ENCODE data around the gene ZNF445.
"Not testable (repeated sequence)": the region's sequence is repeated elsewhere in the genome, so short reads cannot be mapped to it uniquely, and the experiment has no call there.

Gene ZNF445

DNA sequence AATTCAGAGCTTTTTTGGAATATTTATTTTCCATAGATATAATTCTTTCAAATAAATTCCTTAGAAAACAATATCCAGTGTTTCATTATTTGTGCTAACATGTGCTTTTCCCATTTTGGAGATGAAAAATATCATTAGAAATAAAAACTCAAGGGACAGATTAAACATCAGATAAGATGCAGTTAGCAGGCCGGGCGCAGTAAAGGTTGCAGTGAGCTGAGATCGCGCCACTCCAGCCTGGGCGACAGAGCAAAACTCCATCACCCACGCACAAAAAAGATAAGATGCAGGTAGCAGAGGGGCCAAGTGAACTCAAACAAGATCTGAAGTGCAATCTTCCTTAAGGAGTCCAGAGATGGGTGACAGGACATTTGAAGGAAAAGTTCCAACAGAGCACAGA is 48.0 kb downstream of the ZNF445 start:
- no peak for DNase-seq

DNA sequence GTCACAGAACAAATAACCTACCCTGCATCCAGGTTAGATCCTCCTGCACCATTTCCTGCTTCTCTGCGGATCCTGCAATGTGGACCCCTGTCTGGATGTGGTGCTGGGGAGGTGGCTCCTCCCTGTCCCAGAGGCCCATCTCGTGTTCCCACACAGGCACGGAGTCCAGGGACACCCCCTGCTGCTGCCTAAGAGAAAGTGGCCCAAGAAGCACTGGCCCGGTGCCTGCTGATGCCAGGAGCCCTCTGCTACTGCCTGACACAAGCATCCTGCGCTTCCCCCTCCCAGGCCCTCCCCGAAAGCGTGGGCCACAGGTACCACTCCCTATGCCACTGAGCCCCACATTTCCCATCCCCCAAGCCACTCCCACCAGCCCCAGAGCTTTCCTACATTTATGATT is 48.6 kb downstream of the ZNF445 start:
- no peak for DNase-seq

DNA sequence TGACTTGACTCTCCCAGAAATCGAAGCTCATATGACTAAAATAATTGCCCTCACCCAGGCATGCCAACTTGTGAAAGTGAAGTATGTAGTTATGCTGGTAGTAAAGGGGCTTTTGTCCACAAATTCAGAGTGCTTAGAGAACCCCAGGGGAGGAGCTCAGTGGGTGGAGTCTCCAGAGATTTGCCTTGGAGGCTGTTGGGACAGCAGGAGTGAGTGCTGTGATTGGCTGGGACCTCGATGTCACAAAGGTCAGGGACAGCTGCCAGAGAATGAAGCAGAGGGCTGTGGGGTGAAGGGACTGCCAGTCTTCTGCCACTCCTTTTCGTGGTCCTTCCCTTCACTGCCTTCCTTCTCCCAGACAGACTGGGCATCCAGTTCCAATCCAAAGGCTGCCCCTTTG is 49.8 kb downstream of the ZNF445 start:
- DNase-seq, result no peak

DNA sequence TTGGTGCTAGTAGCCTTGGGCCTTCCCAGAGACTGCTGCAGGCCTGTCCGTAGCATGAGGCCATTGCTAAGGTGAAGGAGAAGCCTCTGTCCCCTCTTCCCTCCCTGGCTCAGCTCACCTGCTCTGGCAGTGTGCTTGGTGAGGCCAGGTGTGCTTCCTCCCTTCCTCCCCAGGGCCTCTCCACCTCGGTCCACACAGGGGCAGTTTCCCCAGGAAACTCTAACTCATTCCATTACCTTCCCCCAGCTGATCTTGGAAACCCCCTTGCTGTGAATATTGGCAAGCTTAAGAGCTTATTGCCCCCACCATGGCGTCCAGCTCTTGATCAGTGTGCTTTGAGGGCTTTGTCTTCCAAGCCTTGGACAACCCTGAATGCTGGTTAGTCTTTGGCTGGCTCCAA is 52.7 kb downstream of the ZNF445 start:
- DNase-seq, result no peak

DNA sequence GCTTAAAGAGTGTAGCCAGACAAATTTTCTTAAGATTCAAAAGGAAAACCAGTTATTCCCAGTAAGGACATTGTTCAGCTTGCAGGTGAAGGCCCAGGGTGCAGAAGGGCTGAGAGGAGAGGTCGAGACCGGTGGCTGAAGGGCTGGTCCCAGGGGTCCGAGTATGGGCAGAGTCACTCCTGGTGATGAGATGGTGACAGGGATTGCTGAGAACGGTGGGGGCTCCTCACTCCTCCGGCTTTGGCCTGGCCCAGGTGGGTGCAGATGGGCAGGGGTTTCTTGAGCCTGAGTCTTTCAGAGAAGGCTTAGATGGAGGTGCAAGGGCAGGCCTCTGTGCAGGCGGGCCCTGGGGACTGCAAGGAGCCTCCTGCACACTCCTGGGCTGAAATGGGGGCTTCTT is 56.2 kb downstream of the ZNF445 start:
- DNase-seq, result no peak

DNA sequence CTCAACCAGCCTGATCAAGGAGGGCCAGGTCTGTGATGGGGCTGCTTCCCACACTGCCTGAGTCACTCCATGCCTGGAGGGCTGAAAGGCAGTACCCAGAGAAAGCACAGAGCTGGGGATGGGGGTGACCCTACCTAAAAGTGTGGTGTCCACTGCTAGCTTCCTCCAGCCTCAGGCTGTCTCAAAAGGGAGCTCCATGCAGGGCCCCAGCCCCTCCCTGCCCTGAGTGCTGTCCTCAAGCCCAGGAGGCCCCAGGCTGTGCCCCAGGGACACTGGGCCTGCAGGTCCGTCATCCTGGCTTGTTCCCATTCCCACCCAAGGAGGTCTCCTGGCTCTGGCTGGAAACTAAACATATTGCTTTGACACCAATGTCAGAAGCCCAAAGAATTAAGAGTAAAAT is 56.8 kb downstream of the ZNF445 start:
- no peak for DNase-seq

DNA sequence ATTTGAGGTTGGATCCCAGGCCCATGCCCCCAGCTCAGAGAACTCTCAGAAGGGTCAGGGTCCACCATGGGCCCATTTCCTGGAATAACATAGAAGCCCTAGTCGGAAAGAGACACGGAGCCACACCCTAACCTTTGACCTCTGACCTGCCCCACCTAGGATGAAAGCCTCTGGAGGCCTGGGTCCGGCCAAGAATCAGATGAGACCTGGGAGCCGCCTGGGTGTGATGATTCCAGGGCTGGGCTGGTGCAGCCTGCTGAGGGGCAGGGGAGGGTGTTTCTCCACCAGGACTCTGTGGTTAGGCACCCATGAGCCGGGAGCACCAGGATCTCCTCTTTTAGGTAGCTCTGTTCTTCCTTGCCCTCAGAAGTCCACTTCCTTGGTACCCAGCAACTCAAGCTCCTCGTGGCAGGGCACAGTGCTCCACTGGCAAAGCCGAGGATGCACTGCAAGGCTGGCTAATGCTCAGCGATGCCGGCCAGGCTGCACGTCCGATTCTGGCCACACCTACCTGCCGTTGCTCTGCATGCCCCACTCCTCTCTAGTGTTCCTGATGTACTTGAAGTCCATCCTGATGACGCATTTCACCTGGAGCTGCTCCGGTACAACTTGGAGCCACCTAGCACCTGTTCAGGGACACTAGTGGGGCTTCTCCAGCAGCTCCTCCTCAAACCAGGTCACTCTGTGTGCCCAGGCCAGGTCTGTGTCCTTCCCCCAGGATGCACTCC is 57.4 kb downstream of the ZNF445 start:
- no peak for DNase-seq

DNA sequence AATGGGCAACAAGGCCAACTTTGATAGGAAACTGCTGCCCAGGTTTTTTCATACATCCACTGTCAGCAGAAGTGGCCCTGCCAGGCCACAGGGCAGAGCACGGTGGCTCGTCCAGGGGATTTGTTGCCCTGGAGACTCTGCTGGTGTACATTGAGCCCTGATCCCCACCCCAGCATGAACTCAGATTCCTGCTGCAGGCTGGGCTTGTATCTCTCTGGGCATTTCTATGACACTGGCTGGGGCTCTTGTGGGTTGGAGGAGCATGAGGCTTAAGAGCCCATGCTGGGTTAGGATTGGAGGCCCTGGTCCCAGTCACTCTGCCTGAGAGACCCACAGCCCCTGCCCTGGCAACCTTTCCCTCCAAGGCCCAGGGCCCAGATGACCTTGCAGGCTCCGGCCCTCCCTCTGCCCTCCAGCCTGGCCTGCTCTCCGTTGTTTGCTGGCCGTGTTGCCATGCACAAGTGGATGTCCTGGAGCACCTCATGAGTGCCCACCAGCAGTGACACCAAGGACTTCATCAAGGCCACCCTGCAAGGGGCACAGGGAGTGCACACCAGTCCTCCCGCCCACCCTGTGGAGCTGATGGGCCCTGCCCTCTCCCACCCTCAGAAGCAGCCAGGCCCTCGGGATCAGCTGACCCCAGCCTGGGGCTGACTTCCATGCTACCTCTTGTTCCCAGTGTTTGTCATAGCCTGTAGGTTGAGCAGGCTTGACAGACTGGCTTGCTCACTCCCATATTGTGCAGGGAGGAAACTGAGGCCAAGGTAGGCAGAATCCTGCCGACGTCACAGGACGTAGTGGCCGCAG is 58.2 kb downstream of the ZNF445 start:
- DNase-seq, result no peak

DNA sequence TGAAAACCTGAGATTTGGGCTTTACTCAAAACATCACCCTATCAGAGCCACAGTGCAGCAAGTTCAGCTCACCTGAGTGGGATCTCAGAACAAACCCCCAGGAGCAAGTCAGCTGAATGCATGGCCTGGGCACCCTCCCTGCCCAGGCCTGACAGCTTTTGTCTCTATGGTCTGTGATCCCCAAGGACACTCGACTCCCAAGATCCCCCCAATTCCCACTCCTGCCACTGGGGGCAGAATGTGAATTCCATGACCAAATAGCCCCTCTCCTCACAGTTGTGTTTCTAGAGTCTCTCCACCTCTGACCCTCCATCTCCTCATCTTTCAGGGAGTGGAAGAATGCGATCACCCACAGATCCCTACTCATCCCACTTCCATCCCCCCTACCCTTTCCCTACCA is 58.9 kb downstream of the ZNF445 start:
- peak; percentile 13 for DNase-seq

DNA sequence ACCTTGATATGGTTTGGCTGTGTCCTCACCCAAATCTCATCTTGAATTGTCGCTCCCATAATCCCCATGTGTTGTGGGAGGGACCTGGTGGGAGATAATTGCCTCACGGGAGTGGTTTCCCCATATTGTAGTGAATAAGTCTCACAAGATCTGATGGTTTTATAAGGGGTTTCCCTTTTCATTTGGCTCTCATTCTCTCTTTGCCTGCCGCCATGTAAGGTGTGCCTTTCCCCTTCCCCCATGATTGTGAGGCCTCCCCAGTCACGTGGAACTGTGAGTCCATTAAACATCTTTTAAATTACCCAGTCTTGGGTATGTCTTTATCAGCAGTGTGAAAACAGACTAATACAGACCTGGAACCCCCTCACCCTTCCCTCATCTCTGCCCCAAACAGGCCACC is 59.4 kb downstream of the ZNF445 start:
- not testable (repeated sequence) for DNase-seq

DNA sequence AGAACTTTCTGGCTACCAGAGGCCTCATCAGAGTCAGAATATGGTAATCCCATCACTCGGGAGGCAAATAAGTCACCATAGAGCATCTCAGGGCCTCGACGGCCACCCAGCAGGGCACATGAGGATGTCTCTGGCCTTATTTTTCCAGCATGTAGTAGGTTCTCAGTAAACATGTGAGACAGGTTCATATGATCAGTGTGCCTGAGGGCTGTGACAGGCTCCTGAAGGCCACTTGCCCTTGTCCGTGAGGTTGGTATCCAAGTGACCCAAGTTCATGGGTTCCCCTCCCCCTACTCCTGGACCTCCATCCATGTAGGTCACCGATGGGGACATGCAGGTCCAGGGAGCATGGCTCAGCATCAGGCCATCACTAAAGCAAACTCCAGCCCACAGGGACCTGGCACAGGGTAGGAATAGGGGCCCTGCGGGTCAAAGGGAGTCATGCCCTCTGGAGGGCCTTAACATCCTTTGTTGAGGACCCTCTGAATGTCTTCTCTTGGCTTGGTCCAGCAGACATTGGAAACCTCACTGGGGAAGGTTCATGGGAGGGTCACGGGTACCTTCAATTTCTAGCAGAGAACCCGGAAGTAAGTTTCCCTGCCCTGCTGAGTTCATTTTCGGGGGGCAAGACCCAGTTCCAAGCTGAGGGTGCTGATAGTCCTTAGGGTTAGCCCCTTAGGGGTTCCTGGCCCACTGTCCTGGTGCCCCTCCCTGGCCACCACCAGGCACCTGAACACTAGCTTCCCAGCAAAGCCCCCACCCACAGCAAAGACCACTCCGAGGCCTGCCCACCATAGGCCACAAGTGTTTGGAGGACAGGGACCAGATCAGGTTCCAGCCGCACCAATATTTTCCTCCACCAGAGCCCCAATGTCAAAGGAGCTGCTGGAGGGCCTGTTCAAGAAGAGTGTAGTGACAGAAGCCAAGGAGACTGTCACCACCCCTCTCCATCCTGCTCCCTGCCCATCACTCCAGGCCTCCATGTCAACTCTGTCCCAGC is 61.1 kb downstream of the ZNF445 start:
- no peak for DNase-seq

DNA sequence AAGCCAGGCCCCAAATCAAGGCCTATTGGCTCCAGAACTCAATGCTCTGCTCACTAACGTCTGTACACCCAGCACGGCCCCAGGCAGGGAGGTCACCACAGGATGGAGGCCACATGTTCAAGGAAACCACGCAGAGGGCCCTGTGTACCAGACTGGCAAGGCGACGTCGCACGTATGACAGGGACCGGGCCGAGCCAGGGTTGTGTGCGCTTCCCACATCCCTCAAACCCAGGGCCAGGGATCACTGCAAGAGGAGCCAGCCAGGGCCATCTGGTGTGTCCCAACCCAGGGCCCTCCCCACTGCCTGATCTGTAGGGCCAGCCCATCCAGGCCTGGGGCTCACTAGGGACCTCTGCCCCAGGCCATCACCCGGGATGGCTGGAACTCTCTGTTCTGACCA is 62.0 kb downstream of the ZNF445 start:
- DNase-seq, result no peak

DNA sequence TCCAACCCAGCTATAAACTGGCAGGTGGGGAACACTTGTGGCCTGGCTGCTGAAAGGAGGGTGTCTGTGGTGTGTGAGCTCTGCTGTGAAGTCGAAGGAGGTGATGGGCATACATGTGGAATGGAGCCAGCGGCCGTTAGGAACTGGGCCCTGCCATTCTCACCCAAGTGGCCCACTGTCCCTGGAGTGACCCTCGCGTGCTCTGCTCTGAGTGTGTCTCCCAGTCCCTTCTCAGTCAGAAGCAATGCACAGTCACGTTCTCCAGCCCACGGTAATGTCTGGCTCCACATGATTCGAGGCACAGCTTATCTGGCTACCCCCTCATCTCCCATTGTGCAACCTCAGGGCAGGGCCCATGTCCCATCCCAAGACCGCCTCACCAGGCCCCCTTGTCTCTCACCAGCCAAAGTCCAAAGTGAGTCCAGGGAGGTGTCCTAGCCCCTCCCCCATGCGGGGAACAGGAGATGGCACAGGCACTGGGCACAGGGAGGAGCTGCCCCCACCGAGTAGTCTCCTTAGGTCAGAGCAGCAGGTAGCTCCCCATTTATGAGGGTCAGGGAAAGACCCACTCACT is 62.9 kb downstream of the ZNF445 start:
- DNase-seq, result no peak

DNA sequence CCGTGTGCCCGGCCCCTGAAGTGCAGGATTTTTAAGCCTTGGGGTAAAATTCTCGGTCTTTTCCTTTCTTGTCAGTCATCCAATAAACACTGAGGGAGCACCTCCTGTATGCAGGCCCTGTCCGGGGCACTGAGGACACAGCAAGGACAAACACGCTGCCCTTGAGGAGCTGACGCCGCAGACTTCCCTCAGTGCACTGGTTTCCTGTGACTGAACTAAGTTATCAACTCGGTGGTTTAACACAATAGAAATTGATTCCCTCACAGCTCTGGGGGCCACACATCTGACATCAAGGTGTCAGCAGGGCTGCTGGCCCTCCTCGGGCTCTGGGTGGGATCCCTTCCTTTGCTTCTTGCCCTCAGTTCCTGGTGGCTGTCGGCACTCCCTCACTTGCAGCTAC is 65.1 kb downstream of the ZNF445 start:
- no peak for DNase-seq

DNA sequence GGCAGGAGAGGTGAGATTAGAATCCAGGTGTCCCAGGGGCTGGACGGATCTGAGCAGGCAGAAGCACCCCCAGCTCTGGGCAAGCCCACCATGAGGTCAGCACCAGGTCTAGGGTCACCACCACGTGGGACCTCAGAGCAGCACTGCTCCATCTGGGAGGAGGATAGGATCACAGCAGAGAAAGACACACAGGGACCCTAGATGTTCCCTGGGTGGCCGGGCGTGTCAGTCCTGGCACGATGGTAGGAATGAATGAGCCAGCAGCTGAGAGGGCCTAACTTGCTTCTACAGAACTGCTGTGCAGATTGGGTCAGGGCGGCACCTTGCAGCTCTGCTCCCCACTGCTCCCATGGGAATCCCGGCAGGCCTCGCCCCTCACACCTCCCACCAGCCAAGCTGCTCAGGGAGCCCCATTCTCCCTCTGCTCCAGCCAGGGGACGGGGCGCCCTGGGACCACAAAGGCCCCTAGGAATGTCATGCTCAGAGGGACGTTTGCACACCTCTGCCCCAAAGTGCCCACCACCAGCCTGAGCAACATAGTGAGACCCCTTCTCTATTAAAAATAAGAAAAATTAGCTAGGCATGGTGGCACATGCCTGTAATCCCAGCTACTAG is 66.3 kb downstream of the ZNF445 start:
- no peak for DNase-seq

DNA sequence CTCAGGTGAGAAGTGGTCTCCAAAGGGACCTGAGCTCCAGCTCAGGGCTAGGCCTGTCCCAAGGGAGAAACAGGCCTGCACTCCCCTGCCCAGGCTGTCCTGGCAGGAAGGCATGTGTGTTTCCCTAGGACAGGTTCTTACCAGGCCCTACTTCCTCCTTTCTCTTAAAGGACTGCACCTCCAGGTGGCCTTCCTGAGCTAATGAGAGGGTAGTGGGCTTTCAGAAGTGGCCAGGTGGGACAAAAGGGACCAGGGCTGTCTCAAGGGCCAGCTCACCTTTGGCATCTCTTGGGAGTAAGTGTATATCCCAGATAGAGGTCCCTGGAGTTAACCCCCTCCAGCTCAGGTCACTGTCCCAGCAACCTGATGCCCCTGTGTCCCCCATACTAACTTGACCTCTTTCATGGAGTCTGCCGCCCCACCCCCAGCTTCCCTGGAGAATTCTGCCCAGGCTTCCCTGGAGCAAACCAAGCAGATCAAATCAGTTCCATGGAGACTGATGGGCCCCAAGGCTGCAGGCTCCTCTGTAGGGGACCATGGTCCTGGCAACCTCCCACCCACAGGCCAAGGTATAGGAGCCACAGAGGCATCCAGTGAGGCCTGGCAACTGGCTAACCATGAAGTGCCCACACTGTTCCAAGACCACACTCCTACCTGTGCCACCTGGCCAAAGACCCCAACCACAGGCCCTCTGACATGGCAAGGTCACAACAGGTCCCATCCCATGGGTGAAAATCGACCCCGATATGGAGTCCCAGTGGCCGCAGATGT is 67.6 kb downstream of the ZNF445 start:
- DNase-seq, result no peak

DNA sequence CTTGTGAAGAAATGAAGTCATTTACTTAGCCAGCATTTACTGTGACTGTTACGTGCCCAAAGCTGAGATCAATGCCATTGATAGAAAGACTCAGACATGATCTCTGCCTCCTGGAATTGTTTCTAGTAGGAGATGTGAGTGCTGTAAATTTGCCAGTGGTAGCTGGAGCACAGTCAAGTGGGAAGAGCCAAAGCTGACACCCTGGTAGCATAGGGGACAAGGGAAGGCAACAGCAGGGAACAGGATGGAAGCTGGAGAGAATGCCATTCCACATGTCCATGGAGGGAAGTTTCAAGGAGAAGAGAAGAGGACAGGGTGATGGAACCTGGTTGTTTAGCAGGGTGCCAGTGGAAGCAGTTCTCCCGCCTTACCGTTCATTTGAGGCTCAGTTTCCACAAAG is 74.9 kb downstream of the ZNF445 start:
- no peak for DNase-seq

DNA sequence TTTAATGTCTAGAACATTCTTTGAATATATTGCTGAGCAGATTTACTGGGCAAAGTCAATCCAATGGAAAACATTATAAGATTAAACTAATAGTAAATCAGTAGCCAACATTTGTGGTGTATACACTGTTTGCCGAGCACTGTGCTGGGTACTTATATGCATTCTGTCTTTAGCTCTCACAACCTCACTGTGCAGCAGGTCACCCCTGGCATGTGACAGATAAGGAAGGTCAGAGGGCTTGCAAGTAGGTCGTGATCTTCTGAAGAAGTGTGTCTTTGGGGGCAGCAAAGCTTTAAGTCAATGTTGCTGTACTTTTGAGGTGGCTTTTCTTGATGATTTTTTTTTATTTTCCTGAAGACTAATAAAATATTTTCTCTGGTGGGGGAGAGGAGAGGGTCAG is 76.7 kb downstream of the ZNF445 start:
- DNase-seq, result no peak

DNA sequence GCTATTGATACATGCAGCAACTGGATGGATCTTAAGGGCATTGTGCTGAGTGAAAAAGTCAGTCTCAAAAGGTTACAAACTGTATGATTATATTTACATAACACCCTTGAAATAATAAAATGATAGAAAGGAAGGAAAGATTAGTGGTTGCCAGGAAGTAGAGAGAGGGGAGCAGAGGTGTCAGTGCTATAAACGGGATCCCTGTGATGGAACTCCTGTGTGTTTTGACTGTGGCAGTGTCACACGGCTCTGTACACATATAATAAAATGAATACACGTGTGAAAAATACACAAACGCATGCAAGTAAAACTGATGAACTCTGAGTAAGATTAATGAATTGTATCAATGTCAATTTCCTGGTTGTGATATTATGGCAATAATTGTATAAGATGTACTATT is 78.6 kb downstream of the ZNF445 start:
- DNase-seq, result no peak

DNA sequence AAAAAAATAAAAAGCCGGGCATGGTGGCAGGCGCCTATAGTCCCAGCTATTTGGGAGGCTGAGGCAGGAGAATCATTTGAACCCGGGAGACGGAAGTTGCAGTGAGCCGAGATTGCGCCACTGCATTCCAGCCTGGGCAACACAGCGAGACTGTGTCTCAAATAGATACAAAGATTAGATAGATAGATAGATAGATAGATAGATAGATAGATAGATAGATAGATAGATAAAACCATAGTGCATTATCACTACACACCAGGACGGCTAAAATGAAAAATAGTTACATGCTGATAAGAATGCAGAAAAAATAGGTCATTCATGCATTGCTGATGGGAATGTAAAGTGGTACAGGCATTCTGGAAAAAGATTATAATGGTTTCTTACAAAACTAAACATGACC is 79.2 kb downstream of the ZNF445 start:
- not testable (repeated sequence) for DNase-seq

Data from NCI-H69 (cell line).